Measurements from ENCODE around the gene HLA-DMB. TPM values are rescaled to one million over a fixed set of nuclear protein-coding genes. Genes with fewer than 3 reads are reported as not detected.

Gene HLA-DMB
- total RNA-seq, 1 donor from 2014 or later: 9.1 TPM

DNA sequence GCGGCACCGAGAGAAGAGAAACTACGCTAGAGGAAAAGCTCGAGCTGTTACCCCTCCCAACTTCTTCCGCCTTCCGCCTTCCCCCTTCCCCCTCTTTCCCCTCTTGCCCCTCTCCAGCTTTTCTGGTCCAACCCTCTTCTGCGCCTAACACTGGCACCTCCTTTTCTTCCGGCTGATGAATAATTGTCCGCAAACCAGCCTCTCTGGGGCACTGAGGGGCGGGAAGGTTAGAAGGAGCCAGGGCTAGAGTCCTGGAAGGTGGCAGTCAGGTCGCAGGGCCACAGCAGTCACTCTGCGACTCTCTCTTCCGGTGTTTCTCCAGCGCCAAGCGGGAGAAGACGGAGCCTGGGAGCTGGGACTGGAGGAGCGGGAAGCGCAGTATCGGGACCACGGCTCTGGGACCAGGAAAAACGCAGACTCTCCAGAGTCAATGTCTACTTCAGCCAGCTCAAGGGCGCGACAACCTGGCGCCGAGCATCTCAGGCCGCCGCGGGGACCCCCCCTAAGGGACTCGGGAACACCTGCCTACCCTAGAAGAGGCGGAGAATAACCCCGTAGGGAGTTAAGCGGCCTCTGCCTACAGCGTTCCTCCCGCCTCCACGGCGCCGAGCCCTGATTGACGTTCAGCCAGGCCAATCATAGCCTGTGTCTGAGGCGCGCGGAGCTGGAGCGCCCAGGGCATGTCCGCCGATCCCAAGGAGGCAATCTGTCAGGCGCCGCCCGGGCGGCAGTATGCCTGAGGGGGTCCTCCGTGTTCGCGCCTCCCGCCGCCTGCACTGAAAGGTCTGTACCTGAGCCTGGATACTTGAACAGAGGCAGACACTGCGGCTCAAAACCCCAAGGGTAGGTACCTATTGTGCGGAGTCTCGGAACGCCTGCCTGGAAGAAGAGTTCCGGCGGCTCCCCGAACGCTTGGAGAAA, 46.5 kb downstream of the HLA-DMB start:
- peak overlapping the region; percentile 92 for H3K27ac ChIP-seq (replicated peaks)
- H3K27me3 ChIP-seq (ENCODE audit: low read depth): no peaks in the 10 kb centered on the region
- H3K4me3 ChIP-seq: peak overlapping the region; percentile 81
- TF ChIP-seq, protein P1, sequence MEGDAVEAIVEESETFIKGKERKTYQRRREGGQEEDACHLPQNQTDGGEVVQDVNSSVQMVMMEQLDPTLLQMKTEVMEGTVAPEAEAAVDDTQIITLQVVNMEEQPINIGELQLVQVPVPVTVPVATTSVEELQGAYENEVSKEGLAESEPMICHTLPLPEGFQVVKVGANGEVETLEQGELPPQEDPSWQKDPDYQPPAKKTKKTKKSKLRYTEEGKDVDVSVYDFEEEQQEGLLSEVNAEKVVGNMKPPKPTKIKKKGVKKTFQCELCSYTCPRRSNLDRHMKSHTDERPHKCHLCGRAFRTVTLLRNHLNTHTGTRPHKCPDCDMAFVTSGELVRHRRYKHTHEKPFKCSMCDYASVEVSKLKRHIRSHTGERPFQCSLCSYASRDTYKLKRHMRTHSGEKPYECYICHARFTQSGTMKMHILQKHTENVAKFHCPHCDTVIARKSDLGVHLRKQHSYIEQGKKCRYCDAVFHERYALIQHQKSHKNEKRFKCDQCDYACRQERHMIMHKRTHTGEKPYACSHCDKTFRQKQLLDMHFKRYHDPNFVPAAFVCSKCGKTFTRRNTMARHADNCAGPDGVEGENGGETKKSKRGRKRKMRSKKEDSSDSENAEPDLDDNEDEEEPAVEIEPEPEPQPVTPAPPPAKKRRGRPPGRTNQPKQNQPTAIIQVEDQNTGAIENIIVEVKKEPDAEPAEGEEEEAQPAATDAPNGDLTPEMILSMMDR (IDR thresholded peaks at IDR 0.05; ENCODE audit: borderline replicate concordance): no peak
- H3K4me1 ChIP-seq: peaks cover 19% of the 10 kb centered on the region
- intact Hi-C loops (cut with micrococcal nuclease): no loop called here
- no peaks in the 10 kb centered on the region for H3K9me3 ChIP-seq (replicated peaks)
- no peaks in the 10 kb centered on the region for H3K36me3 ChIP-seq
- peak; percentile 92 for DNase-seq

DNA sequence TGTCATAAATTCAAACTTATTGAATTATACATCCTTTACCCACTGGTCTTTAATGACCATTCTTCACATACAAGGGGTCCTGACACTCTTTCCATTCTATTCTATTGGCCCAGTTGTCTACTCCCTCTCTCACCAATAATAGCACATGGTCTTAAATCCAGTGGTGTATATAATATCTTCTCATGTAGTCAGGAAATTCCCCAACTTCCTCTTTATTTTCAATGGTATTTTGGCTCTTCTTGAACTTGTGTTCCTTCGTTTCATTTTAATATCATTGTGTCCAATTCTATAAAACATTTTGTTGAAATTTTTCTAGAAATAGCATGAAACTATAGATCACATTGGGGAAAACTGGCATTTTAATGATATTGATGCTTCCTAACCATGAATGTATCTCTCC, 50.0 kb downstream of the HLA-DMB start:
- H3K27me3 ChIP-seq (ENCODE audit: low read depth): no peaks in the 10 kb centered on the region
- no peaks in the 10 kb centered on the region for H3K9me3 ChIP-seq (replicated peaks)
- TF ChIP-seq, protein P1 (IDR thresholded peaks at IDR 0.05; ENCODE audit: borderline replicate concordance): no peak
- peaks cover 29% of the 10 kb centered on the region for H3K4me1 ChIP-seq
- intact Hi-C loops (cut with micrococcal nuclease): no loop called here
- no peak overlapping the region for H3K27ac ChIP-seq (replicated peaks)
- no peak for DNase-seq
- H3K4me3 ChIP-seq: no peak overlapping the region
- H3K36me3 ChIP-seq: no peaks in the 10 kb centered on the region

DNA sequence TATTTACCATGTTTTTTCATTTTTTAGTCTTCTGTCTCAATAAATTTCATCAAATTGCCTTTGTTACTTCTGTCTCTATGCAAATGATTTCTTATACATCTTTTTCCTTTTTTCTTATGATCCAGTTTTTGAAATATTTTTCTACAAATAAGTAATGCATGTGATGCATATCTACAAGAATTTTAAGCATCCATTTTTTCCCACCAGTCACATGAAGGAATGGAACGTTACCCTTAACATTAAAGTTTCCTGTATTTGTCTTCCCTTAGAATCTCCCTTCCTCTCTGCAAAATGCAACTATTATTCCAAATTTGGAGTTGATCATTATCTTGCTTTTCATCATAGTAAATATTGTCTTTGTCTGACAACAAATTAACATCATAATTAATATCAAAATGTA, 51.3 kb downstream of the HLA-DMB start:
- no peak overlapping the region for H3K27ac ChIP-seq (replicated peaks)
- H3K4me1 ChIP-seq: peaks cover 20% of the 10 kb centered on the region
- no peaks in the 10 kb centered on the region for H3K36me3 ChIP-seq
- TF ChIP-seq, protein P1 (IDR thresholded peaks at IDR 0.05; ENCODE audit: borderline replicate concordance): no peak
- intact Hi-C loops (cut with micrococcal nuclease): loop anchor here (5.0 kb wide), 1 partner anchor 93 kb away; no protein-coding TSS in a partner anchor
- H3K9me3 ChIP-seq (replicated peaks): no peaks in the 10 kb centered on the region
- no peak overlapping the region for H3K4me3 ChIP-seq
- no peak for DNase-seq
- no peaks in the 10 kb centered on the region for H3K27me3 ChIP-seq (ENCODE audit: low read depth)

DNA sequence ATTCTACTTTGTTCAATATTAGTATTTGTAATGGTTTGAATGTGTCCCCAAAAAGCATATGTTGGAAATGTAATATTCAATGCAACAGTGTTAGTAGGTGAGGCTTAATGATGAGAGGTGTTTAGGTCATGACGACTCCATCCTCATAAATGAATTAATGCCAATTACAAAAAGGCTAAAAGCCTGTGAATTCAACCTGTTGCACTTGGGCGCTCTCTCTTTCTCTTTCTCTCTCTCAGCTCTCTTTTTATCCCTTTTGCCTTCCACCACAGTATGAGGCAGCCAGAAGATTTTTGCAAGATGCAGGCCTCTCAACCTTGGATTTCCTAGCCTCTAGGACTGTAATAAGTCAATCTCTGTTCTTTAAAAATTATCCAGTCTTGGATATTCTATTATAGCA, 52.3 kb downstream of the HLA-DMB start:
- Histone ChIP-seq H3K36me3 (no peaks in the 10 kb centered on the region), H3K27ac (replicated peaks) (no peak overlapping the region), H3K9me3 (replicated peaks) (no peaks in the 10 kb centered on the region), H3K27me3 (ENCODE audit: low read depth) (no peaks in the 10 kb centered on the region), H3K4me1 (peaks cover 24% of the 10 kb centered on the region), H3K4me3 (no peak overlapping the region)
- TF ChIP-seq, protein P1 (IDR thresholded peaks at IDR 0.05; ENCODE audit: borderline replicate concordance): no peak
- intact Hi-C loops (cut with micrococcal nuclease): loop anchor here (5.0 kb wide), 1 partner anchor 94 kb away; no protein-coding TSS in a partner anchor
- DNase-seq: no peak

DNA sequence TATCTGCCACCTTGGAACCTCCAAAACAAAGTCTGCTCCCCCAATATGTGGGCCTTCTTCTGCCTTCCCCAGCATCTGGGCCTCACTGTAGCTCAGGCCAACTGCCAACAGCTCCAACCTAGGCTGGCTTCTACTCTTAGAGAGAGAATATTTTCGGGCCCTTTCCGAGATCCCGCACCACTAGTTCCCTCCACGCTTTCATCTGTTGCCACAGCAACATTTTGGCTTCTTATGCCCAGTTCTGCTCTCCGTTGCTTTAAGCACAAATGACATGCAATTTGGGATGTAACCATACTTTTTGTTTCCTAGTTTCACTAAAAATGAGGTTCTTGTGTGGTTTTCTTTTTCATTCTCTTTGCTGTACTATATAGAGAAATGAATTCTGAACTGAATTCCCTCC, 53.2 kb downstream of the HLA-DMB start:
- H3K9me3 ChIP-seq (replicated peaks): no peaks in the 10 kb centered on the region

More for the DNA sequence above, 53.2 kb downstream of the HLA-DMB start:
- Histone ChIP-seq H3K36me3 (no peaks in the 10 kb centered on the region), H3K27me3 (ENCODE audit: low read depth) (no peaks in the 10 kb centered on the region), H3K4me1 (peaks cover 22% of the 10 kb centered on the region), H3K4me3 (no peak overlapping the region), H3K27ac (replicated peaks) (no peak overlapping the region)
- TF ChIP-seq, protein P1 (IDR thresholded peaks at IDR 0.05; ENCODE audit: borderline replicate concordance): no peak
- intact Hi-C loops (cut with micrococcal nuclease): loop anchor here (5.0 kb wide), 1 partner anchor 95 kb away; no protein-coding TSS in a partner anchor
- DNase-seq: no peak

Measured in left ventricle myocardium inferior (tissue), 1 donor.